Measurements from ENCODE around the gene XRCC2. TPM values are rescaled to one million over a fixed set of nuclear protein-coding genes. Genes with fewer than 3 reads are reported as not detected.
A peak's percentile ranks its signal among the peaks of the same experiment; 100 is the strongest.

XRCC2 gene
- total and polyA plus RNA-seq, 2 of the 8 experiments (the other 6 are each of a cell fraction or from before 2014, with no cell fraction given) = 14.6 to 34.0 TPM

- Histone ChIP-seq H3K27me3 (replicated peaks in 1 of 4; ENCODE audit: control insufficient read depth in 3 of 4, extremely low read depth in 1 of 4, insufficient read depth in 3 of 4, low read length in 3 of 4) (no peaks in the 10 kb centered on the region), H2BK120ac (replicated peaks; ENCODE audit: low read depth, low read length) (no peak overlapping the region), H2BK20ac (ENCODE audit: low read length) (no peak overlapping the region), H3K9ac (replicated peaks in 1 of 4; ENCODE audit: extremely low read depth in 1 of 4, low read depth in 3 of 4, low read length in 3 of 4) (no peak overlapping the region), H2BK5ac (ENCODE audit: low read depth, low read length) (no peak overlapping the region), H2BK12ac (ENCODE audit: low read depth, low read length) (no peak overlapping the region), H3K4ac (replicated peaks; ENCODE audit: insufficient read length, low read depth, low read length) (no peak overlapping the region), H3K23ac (ENCODE audit: insufficient read length) (no peak overlapping the region), H3K27ac (ENCODE audit: low read depth, low read length) (no peak overlapping the region), H4K8ac (ENCODE audit: extremely low read depth, insufficient read depth, low read length) (no peak overlapping the region), H3K4me2 (ENCODE audit: insufficient read depth in 1 of 2, low read depth in 2 of 2, low read length in 2 of 2) (no peak overlapping the region), H3K79me2 (ENCODE audit: control insufficient read depth in 1 of 2, insufficient read depth in 2 of 2, low read length in 2 of 2) (peaks cover 17 to 27% of the 10 kb centered on the region in 2 experiments), H3K4me3 (ENCODE audit: extremely low read depth in 1 of 4, insufficient read depth in 2 of 4, low read depth in 3 of 4, low read length in 4 of 4) (no peak overlapping the region), H4K20me1 (replicated peaks in 1 of 2; ENCODE audit: control insufficient read depth in 1 of 2, insufficient read depth in 2 of 2, low read length in 2 of 2) (peaks cover 0 to 3% of the 10 kb centered on the region in 2 experiments), H3K9me3 (ENCODE audit: insufficient read depth in 2 of 2, low read depth in 1 of 2, low read length in 1 of 2) (no peaks in the 10 kb centered on the region), H3K14ac (ENCODE audit: insufficient read length) (no peak overlapping the region), H4K5ac (ENCODE audit: insufficient read length, low read depth, low read length) (no peak overlapping the region), H2AK5ac (ENCODE audit: low read depth, low read length) (no peak overlapping the region), H3K56ac (replicated peaks; ENCODE audit: insufficient read length, low read depth, low read length) (no peak overlapping the region), H4K91ac (replicated peaks; ENCODE audit: insufficient read length, low read length) (no peak overlapping the region), H3K18ac (ENCODE audit: extremely low read depth, low read length) (no peak overlapping the region), H3K79me1 (ENCODE audit: low read depth, low read length) (no peaks in the 10 kb centered on the region), H2AFZ (ENCODE audit: low read length) (0 out of 2 replicates have a peak overlapping the region, but pooled peaks have one; percentile 27), H2BK15ac (ENCODE audit: low read length) (no peak overlapping the region), H3K4me1 (replicated peaks in 1 of 4; ENCODE audit: control insufficient read depth in 3 of 4, insufficient read depth in 4 of 4, low read length in 3 of 4) (peaks cover 0 to 6% (median 5%) of the 10 kb centered on the region in 4 experiments; a peak in 2 of 7 replicates), H3K36me3 (ENCODE audit: control insufficient read depth in 2 of 4, insufficient read depth in 4 of 4, low read length in 3 of 4) (no peaks in the 10 kb centered on the region; a peak in 1 of 8 replicates), H3K23me2 (ENCODE audit: low read depth, low read length) (peaks cover 9% of the 10 kb centered on the region)
- ChIA-PET POLR2A (ENCODE audit: partially characterized antibody) (interaction anchor here (0.6 to 1.8 kb wide), 3 partner anchors 11 to 550 kb away, joined by 3 to 7 read pairs (median 3); no protein-coding TSS in a partner anchor), CTCF (ENCODE audit: partially characterized antibody) (interaction anchor here (1.7 kb wide), 1 partner anchor 28 kb away, joined by 5 read pairs; no protein-coding TSS in a partner anchor)
- FAIRE-seq = no peak
- 92% methylated on average over 11 of the region's 11 CpGs; no CpG with 5 or more reads in 1 of the 2 experiments for WGBS, 2 experiments (ENCODE audit: extremely low coverage in 1 of 2, insufficient coverage in 1 of 2, insufficient read length in 1 of 2, insufficient replicate concordance in 2 of 2, low coverage in 1 of 2, low lambda C conversion rate in 2 of 2, missing lambda C conversion rate in 1 of 2)
- DNase-seq (ENCODE audit: low read depth in 1 of 2, low spot score in 2 of 2) = no peak
- no peak for TF ChIP-seq USF2 (IDR thresholded peaks at IDR 0.05; ENCODE audit: low read length)
- TF ChIP-seq KDM4A (IDR thresholded peaks at IDR 0.05; ENCODE audit: low read depth, low read length, severe bottlenecking) = no peak
- TF ChIP-seq JUN (IDR thresholded peaks at IDR 0.05; ENCODE audit: low read depth, low read length) = no peak
- TF ChIP-seq NANOG (IDR thresholded peaks at IDR 0.05; ENCODE audit: insufficient read depth, low read depth, low read length, poor library complexity, severe bottlenecking) = no peak
- no peak for TF ChIP-seq JUND (IDR thresholded peaks at IDR 0.05; ENCODE audit: low read length)
- TF ChIP-seq CHD2 (IDR thresholded peaks at IDR 0.05; ENCODE audit: low read length) = no peak
These were observed 2.1 kb upstream of the XRCC2 start for GRCh38 chr7:152677808-152678670.

Measured in H1 (cell line).